ENCODE data around the gene PDE6C.

GRCh38 chr10:93570383-93570782 lies 42.0 kb upstream of the PDE6C start:
- TF ChIP-seq, protein P1, sequence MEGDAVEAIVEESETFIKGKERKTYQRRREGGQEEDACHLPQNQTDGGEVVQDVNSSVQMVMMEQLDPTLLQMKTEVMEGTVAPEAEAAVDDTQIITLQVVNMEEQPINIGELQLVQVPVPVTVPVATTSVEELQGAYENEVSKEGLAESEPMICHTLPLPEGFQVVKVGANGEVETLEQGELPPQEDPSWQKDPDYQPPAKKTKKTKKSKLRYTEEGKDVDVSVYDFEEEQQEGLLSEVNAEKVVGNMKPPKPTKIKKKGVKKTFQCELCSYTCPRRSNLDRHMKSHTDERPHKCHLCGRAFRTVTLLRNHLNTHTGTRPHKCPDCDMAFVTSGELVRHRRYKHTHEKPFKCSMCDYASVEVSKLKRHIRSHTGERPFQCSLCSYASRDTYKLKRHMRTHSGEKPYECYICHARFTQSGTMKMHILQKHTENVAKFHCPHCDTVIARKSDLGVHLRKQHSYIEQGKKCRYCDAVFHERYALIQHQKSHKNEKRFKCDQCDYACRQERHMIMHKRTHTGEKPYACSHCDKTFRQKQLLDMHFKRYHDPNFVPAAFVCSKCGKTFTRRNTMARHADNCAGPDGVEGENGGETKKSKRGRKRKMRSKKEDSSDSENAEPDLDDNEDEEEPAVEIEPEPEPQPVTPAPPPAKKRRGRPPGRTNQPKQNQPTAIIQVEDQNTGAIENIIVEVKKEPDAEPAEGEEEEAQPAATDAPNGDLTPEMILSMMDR (IDR thresholded peaks at IDR 0.05; ENCODE audit: low read depth, low read length), result no peak
- no peak for TF ChIP-seq EZH2phosphoT487 (IDR thresholded peaks at IDR 0.05; ENCODE audit: low read depth)

All from OCI-LY3 (cell line).